Fibroblast of mammary gland (primary cell): ENCODE measurements around the gene FKBP14.

Experiments
- DNase-seq: peaks from one replicate; pipeline ENCODE4 v3.0.0-alpha.2; 2010; ENCODE audit warnings: low read depth
- H3K4me3 ChIP-seq: 2 replicates; pipeline ENCODE4 v1.5.1; 2011; ENCODE audit warnings: low read depth, mild to moderate bottlenecking, low read length, moderate library complexity; ENCODE audit not compliant: control insufficient read depth
- CTCF ChIP-seq: conservative IDR thresholded peaks from 2 replicates; pipeline ENCODE4 v1.5.1; 2011; ENCODE audit warnings: low read depth, low read length, inconsistent platforms; ENCODE audit not compliant: control insufficient read depth, insufficient read depth

FKBP14 gene

GRCh38 chr7:30048582-30048981 is 22.1 kb upstream of the FKBP14 start:
- no peak for DNase-seq
- TF ChIP-seq CTCF, result no peak
- no peak overlapping the region for H3K4me3 ChIP-seq

GRCh38 chr7:30047124-30047523 is 20.6 kb upstream of the FKBP14 start:
- DNase-seq, result no peak
- no peak for TF ChIP-seq CTCF
- H3K4me3 ChIP-seq, result no peak overlapping the region

- DNase-seq, result no peak
- no peak for TF ChIP-seq CTCF
- H3K4me3 ChIP-seq, result no peak overlapping the region
These were observed 19.7 kb upstream of the FKBP14 start for GRCh38 chr7:30046127-30046770.

GRCh38 chr7:30041526-30042269 is 15.2 kb upstream of the FKBP14 start:
- no peak overlapping the region for H3K4me3 ChIP-seq
- TF ChIP-seq CTCF, result no peak

GRCh38 chr7:30040938-30041337 is 14.4 kb upstream of the FKBP14 start:
- H3K4me3 ChIP-seq, result no peak overlapping the region
- TF ChIP-seq CTCF, result no peak
- DNase-seq, result no peak

More at GRCh38 chr7:30041526-30042269, 15.2 kb upstream of the FKBP14 start:
- no peak for DNase-seq

- peak; percentile 82 for DNase-seq
- TF ChIP-seq CTCF, result no peak
- peak overlapping the region; percentile 5 for H3K4me3 ChIP-seq
These were observed 11.9 kb upstream of the FKBP14 start for GRCh38 chr7:30038196-30038980.
